ENCODE measurements around the gene URB1. TPM values are rescaled to one million over a fixed set of nuclear protein-coding genes. Genes with fewer than 3 reads are reported as not detected.

Gene URB1
- total and polyA plus RNA-seq, 2 donors (not counting 3 experiments of a cell fraction or from before 2014, with no cell fraction given) = 8.0 to 27.3 TPM

- TF ChIP-seq MAX (IDR thresholded peaks at IDR 0.05; ENCODE audit: insufficient read depth, insufficient read length) (peak; percentile 1), JUN (IDR thresholded peaks at IDR 0.05; ENCODE audit: borderline replicate concordance, insufficient read depth, insufficient read length, low read depth) (no peak), GATA2 (IDR thresholded peaks at IDR 0.05; ENCODE audit: insufficient read depth, insufficient read length, low read depth, low read length) (no peak), POLR2AphosphoS5 (IDR thresholded peaks at IDR 0.05; ENCODE audit: insufficient read depth, low read depth, low read length) (peak; percentile 77), POLR2A (IDR thresholded peaks at IDR 0.05; ENCODE audit: low read depth, low read length) (peak; percentile 84)
- ChIA-PET CTCF (interaction anchor here (0.6 to 0.8 kb wide), 4 partner anchors 22 to 413 kb away, joined by 3 read pairs; no protein-coding TSS in a partner anchor), POLR2A (interaction anchor here (0.5 to 0.6 kb wide), 2 partner anchors 9 to 114 kb away, joined by 3 to 4 read pairs; no protein-coding TSS in a partner anchor)
- peak within 1 kb of the TSS; percentile 63 to 90 (median 87) for H3K4me3 ChIP-seq (replicated peaks in 1 of 3; ENCODE audit: insufficient read depth in 1 of 3, low read depth in 1 of 3, low read length in 3 of 3)
- intact Hi-C loops (cut with micrococcal nuclease) (loop anchor here (1.0 to 2.0 kb wide), 2 partner anchors 323 to 548 kb away; no protein-coding TSS in a partner anchor), dilution Hi-C loops (cut with MboI; ENCODE audit: extremely low pct_ligation_motif_present, low sequenced_read_pairs) (no loop called here)
- H2AFZ ChIP-seq (ENCODE audit: low read depth, low read length) = peak within 1 kb of the TSS; percentile 79
- peaks cover 16% of the 10 kb centered on the region for H3K4me1 ChIP-seq (ENCODE audit: control insufficient read depth, extremely low read depth, insufficient read depth, low read length)
- H3K36me3 ChIP-seq (ENCODE audit: control insufficient read depth in 2 of 2, extremely low read depth in 1 of 2, insufficient read depth in 2 of 2, low read length in 2 of 2) = no peaks in the 10 kb centered on the region
- DNase-seq (ENCODE audit: low read depth, low spot score) = peak; percentile 97
- H3K27me3 ChIP-seq (ENCODE audit: control insufficient read depth in 2 of 2, insufficient read depth in 2 of 2, low read length in 2 of 2) = no peaks in the 10 kb centered on the region
- peak within 1 kb of the TSS; percentile 97 for H3K4me2 ChIP-seq (ENCODE audit: insufficient read depth, low read length)
- H4K20me1 ChIP-seq (replicated peaks; ENCODE audit: control insufficient read depth, extremely low read depth, insufficient read depth, low read length) = no peaks in the 10 kb centered on the region
- no peaks in the 10 kb centered on the region for H3K9me1 ChIP-seq (replicated peaks; ENCODE audit: control insufficient read depth, extremely low read depth, insufficient read depth, low read length)
- H3K9ac ChIP-seq (replicated peaks; ENCODE audit: extremely low read depth, insufficient read depth, low read length) = peak within 1 kb of the TSS; percentile 64
- no peaks in the 10 kb centered on the region for H3K9me3 ChIP-seq (replicated peaks; ENCODE audit: control insufficient read depth, insufficient read depth, low read length)
- H3K27ac ChIP-seq (ENCODE audit: insufficient read depth, low read depth, low read length) = peak within 1 kb of the TSS; percentile 31
- H3K79me2 ChIP-seq (ENCODE audit: control insufficient read depth, insufficient read depth, low read length) = peaks cover 13% of the 10 kb centered on the region
- BruUV-seq (replicated peaks) = no TSS peak
- FAIRE-seq = peak; percentile 97
Measured at GRCh38 chr21:32278518-32279376, 114.1 kb downstream of the URB1 start, which contains the start of gene MIS18A. MIS18A (minus strand) TSS chr21:32279049; CDS start chr21:32279014, 35 bp downstream.

GRCh38 chr21:32278103-32278502, 114.7 kb downstream of the URB1 start:
- no peak for FAIRE-seq
- Histone ChIP-seq H2AFZ (ENCODE audit: low read depth, low read length) (peak overlapping the region; percentile 79), H3K4me1 (ENCODE audit: control insufficient read depth, extremely low read depth, insufficient read depth, low read length) (peaks cover 16% of the 10 kb centered on the region), H3K9me1 (replicated peaks; ENCODE audit: control insufficient read depth, extremely low read depth, insufficient read depth, low read length) (no peaks in the 10 kb centered on the region), H3K9ac (replicated peaks; ENCODE audit: extremely low read depth, insufficient read depth, low read length) (peak overlapping the region; percentile 54), H4K20me1 (replicated peaks; ENCODE audit: control insufficient read depth, extremely low read depth, insufficient read depth, low read length) (no peaks in the 10 kb centered on the region), H3K4me2 (ENCODE audit: insufficient read depth, low read length) (peak overlapping the region; percentile 97), H3K27me3 (ENCODE audit: control insufficient read depth in 2 of 2, insufficient read depth in 2 of 2, low read length in 2 of 2) (no peaks in the 10 kb centered on the region), H3K27ac (ENCODE audit: insufficient read depth, low read depth, low read length) (no peak overlapping the region), H3K9me3 (replicated peaks; ENCODE audit: control insufficient read depth, insufficient read depth, low read length) (no peaks in the 10 kb centered on the region), H3K36me3 (ENCODE audit: control insufficient read depth in 2 of 2, extremely low read depth in 1 of 2, insufficient read depth in 2 of 2, low read length in 2 of 2) (no peaks in the 10 kb centered on the region), H3K4me3 (replicated peaks in 1 of 3; ENCODE audit: insufficient read depth in 1 of 3, low read depth in 1 of 3, low read length in 3 of 3) (peak overlapping the region; percentile 63 to 90 (median 87)), H3K79me2 (ENCODE audit: control insufficient read depth, insufficient read depth, low read length) (peaks cover 13% of the 10 kb centered on the region)
- ChIA-PET CTCF (interaction anchor here (0.8 kb wide), 1 partner anchor 323 kb away, joined by 3 read pairs; no protein-coding TSS in a partner anchor), POLR2A (no interaction called here)
- peak; percentile 20 for DNase-seq (ENCODE audit: low read depth, low spot score)
- TF ChIP-seq JUN (IDR thresholded peaks at IDR 0.05; ENCODE audit: borderline replicate concordance, insufficient read depth, insufficient read length, low read depth) = no peak
- TF ChIP-seq EZH2 (IDR thresholded peaks at IDR 0.05; ENCODE audit: borderline replicate concordance, low read depth, low read length, severe bottlenecking) = no peak
- dilution Hi-C loops (cut with MboI; ENCODE audit: extremely low pct_ligation_motif_present, low sequenced_read_pairs) = no loop called here
- BruUV-seq (replicated peaks) = no TSS peak
- intact Hi-C loops (cut with micrococcal nuclease) = loop anchor here (2.0 kb wide), 1 partner anchor 547 kb away; no protein-coding TSS in a partner anchor

Measured in endothelial cell of umbilical vein (primary cell).